Right kidney (tissue), 1 donor: ENCODE measurements around the gene RBP4.
A peak's percentile ranks its signal among the peaks of the same experiment; 100 is the strongest.

Experiments used
- DNase-seq: peaks from one replicate; pipeline ENCODE4 v3.0.0-alpha.2; 2016

Gene RBP4

GRCh38 chr10:93596539-93596938 is 4.5 kb downstream of the RBP4 start:
- DNase-seq, result no peak

DNA sequence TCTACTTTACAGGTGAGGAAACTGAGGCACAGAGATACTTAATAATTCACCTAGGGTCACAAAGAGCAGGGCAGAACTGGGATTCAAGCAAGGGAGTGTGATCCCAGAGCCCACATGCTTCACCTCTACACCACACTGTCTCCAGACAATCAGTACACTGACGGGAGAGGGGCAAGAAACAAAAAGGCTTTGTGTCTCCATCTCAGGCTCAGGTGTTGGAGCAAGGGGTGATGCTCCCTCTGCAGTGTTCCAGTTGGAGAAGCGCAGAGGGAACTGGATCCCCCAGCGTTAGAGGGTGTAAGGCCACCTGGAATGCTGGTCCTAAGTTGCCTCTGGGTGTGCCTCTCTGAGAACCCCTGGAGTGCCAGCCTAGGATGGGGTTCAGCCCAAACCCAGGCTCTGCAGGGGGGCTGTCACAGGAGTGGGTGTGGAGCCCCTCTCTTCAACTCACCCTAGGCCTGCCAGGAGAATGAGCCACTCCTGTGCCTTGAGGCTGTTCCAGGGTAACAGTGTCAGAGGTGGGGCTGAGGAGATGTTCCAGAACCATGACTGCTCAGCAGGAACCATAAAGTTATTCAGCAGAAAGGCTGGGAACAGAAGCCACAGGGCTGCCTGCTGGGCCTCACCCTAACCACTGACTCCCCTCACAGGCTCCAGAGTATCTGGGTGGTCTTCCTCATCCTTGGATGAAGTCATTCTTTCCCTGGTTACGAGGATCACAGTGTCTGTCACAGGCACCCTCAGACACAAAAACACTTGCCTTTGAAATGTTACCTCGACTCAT is 5.5 kb downstream of the RBP4 start:
- no peak for DNase-seq

- no peak for DNase-seq
Measured at GRCh38 chr10:93594518-93594917, 6.5 kb downstream of the RBP4 start.

DNA sequence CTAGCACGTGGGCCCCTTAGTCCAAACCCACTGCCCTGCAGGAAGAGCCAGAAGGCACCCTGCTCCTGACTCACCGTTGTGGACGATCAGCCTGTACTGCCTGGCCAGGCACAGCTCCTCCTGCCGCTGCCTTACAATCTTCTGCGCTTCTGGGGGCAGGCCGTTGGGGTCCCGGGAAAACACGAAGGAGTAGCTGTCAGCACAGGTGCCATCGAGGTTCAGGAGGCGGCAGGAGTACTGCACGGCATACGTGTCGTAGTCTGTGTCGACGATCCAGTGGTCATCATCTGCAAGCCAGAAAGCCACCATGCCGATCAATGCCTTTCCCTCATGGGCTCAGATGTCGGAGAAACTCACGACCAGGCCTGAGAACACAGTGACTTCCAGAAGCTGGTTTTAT is 7.3 kb downstream of the RBP4 start:
- DNase-seq, result no peak

GRCh38 chr10:93593254-93593653 is 7.8 kb downstream of the RBP4 start:
- DNase-seq, result no peak

DNA sequence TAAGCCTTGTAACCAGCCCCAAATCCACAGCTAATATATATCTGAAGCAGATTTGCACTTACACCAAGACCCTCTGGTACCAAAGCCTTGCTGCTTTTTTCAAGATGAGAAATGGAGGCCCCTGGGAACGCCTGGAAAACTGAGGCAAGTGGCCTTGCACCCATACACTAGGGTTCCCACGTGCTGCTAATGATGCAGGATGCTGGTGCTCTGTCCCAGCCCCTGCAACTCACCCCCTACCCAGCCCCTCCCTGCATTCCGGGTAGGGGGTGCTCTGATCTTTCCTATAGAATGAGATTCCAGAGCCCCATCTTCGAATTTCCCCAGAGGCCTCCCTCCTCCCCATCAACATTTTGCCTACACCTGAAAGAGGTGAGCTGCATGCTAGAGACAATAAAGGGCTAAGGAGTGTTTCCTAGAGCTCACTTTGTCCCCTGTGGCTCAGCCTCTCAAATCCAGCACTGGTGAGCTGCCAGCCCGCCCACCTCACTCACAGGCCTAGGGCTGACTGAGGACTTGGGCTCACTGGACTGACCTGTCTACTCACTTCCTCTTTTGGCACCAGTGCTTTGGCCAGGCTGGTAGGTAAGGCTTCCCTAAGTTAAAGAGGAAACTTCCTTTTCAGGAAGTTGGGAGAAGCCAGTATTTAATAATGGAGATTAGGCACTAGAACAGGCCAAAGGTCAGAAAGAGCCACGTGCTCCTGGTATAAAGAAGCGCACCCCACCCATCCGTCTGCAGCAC is 9.8 kb downstream of the RBP4 start:
- no peak for DNase-seq

DNA sequence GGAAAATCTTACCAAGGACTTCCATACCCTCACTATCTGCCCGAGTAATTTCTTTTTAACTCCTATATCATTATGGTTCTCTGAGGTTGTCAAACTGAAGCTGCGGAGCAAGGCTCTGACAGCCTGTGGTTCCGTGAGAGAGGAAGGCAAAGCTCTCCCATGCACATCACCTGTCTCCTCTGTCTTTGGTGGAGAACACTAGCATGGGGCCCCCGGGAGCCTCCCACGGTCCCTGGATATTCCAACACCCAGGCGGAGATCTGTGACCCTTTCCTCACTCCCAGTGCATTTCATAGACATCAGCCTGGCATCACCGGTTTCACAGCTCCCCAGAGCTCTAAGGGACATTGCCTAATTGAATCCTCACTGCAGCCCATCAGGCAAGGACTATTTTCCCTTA is 10.4 kb downstream of the RBP4 start:
- DNase-seq, result no peak

- DNase-seq, result no peak
Measured at GRCh38 chr10:93589648-93590562, 11.1 kb downstream of the RBP4 start.

DNA sequence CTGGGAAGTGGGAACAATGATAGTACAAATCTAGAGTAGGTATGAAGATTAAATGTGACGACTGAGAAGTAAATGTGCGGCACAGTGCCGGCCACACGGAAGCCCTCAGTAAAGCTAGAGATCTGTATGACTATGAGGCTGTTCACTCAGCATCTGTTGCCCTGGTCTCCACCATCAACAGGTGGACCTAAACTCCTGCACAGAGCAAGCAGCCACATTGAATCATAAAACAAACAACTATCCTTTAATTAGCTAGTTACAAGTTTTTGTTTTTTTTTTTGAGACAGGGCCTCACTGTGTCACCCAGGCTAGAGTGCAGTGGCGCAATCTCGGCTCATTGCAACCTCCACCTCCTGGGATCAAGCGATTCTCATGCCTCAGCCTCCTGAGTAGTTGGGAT is 16.6 kb downstream of the RBP4 start:
- no peak for DNase-seq

DNA sequence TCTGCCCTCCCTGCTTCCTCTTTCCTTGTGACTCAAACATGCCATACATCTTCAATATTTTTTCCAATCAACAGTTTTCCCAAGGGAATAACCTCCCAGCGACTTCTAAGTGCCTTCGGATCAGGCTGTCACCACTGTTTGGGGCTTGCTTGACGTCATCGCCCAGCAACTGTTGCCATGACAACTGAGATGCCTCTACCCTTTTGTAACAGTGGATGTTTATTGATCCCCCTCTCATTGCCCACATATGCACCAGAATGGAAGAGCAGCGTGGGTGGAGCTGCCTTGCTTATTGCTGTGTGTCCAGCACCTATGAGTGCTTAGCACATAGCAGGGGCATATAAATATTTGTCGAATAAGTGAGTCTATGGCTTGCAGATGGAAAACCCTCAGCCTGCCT is 20.2 kb downstream of the RBP4 start:
- no peak for DNase-seq

GRCh38 chr10:93579985-93580711 is 20.9 kb downstream of the RBP4 start:
- no peak for DNase-seq

DNA sequence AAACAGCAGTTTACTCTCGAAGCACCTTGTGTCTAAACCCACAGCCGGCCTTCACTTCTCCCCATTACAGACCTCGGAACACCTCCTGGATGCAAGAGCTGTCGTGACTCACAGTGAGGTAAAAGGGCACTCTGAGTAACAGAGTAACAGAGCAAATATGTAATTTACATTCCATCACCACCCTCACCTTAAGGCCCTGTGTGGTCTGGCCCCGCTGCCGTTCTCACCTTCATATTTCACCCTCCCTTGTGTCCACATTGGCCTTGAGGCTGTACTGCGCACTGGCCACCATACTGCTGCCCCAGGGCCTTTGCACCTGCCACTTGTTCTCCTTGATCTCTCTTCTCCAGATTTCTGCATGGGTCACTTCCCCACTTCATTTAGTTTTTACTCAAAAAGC is 21.9 kb downstream of the RBP4 start:
- no peak for DNase-seq

GRCh38 chr10:93577565-93577964 is 23.5 kb downstream of the RBP4 start:
- DNase-seq, result no peak

- no peak for DNase-seq
Measured at GRCh38 chr10:93576888-93577287, 24.1 kb downstream of the RBP4 start.

DNA sequence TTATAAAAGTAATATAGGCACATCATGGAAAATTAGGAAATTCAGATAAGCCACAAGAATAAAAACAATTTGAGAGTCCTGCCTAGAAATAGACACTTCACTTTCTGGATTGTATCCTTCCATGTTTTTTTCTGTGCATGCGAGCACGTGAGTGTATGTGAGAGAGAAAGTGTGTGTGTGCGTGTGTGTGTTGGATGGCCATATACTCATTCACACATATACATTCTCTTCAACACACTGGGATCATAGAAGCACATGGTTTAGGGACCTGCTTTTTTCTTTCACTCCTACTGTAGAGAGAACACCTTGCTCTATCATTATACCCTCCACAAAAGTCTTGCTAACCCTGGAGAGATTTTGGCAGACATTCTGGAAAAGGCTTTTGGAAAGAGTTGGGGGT is 27.1 kb downstream of the RBP4 start:
- no peak for DNase-seq

DNA sequence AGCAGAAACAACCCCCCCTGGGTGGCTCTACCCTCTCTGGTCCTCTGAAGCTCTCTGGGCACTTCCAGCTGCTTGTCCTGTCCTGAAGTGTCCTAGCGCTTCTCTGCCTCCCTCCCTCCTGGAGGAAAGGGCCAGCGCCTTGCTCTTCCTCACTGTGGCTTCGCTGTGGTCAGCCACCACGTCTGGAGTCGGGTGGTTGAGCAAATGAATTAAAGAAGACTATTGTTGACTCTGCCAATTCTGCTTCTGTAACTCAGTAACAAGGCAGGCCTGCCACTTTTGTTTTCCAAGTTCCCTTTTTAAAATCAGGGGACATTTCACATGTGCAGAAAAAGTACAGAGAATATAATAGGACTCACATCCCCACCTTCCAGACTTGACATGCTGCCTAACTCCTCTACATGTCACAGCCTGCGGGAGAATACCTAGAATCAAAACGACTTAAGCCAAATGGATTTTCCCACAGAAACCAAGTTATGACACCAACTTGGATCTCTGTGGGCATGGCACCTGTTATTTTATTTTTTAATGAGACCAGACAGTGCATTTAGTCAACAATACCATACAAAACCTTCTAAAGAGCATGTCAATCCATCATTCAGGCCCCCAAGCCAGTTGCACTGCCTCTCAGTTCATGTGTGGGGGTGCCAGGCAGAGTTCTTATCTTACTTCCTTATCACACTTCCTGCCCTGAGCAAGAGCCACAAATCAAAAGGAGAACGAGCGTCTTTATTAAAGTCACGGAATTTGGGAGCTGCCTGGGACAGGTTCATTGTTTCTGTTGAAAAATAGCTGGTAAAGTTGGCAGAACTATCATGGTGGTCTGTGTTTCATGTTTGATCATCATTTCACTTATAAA is 27.8 kb downstream of the RBP4 start:
- DNase-seq, result no peak

GRCh38 chr10:93572606-93573005 is 28.4 kb downstream of the RBP4 start:
- DNase-seq, result no peak

DNA sequence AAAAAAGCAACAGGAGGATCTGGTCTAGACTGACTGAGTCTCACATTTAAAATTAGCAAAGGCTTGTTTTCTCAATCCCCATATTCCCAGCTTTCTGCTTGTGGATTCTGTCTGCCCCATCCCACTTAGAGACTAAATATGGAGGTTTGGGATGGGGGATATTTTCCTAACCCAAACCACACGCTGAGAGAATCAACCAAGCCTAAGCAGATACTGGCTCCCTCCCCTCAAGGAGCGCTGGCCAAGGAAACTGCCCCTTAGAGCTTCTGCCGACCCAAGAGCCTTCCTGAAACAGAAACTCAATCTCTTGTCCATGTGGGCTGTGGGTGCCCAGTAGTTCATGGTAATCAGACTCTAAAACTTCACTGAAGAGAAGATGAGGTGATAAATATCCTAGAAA is 30.7 kb downstream of the RBP4 start:
- DNase-seq, result no peak

DNA sequence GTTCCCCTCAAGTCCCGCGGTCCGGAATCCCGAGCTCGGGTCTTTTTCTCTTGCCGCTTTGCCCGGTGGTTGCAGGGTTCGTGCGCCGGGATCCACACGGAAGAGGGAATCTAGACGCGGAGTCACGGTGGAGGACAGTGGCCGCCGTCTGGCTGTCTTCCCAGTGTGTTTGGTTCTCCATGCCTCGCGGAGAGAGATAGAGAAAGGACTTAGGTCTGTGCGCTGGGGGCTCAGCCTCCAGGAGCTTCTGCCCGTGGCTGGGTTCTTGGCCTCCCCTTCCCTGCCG is 33.0 kb downstream of the RBP4 start:
- DNase-seq, result peak; percentile 18

DNA sequence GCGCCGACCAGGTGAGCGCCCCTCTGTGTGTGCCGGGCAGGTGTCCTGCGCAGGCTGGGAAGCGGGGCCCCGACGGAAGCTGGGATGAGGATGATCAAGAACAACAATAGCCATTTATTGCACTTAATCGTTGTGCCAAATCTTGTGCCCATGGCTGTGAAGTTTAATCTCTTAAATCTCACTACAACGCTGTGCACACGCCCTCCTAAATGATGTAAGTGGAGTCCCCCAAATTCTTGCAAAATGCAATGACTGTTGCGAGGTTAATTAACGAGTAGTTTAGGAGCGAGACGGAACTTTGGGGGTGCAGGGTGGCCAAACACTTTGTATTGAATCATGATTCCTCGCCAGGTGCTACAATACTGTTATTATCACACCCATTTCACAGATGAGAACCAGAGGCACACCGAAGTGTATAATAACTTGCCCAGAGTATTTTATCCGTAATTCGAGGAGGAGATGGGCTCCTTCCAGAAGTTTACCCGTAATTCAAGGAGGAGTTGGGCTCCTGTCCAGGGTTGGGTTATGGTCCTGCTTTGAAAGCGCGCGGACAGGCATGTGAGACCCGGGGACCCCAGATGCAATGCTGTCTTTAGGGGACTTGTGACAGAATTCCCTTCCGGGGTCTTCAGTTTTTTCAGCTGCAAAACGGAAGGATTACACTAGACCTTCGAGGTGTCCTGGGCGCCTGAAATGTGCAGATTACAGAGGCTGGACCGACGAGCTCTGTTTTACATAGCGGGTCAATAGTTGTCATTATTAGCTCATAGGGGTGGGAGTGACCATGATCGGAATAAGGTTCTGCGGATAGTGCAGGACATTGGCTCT is 33.5 kb downstream of the RBP4 start:
- DNase-seq, result peak; percentile 14
